HL-60/S4 treated with phorbol 12-myristate 13-acetate at 8.2 ng/mL for 4 days and 3 days (cell line): Measurements from ENCODE around the gene GOT1.

Source experiments
- in situ Hi-C: fragments of 300-500 bp; cut with MboI; formaldehyde crosslinking; loops from 2 replicates; pipeline ENCODE4 v1.15.0; 2022; ENCODE audit warnings: low sequenced_read_pairs

Gene GOT1

DNA sequence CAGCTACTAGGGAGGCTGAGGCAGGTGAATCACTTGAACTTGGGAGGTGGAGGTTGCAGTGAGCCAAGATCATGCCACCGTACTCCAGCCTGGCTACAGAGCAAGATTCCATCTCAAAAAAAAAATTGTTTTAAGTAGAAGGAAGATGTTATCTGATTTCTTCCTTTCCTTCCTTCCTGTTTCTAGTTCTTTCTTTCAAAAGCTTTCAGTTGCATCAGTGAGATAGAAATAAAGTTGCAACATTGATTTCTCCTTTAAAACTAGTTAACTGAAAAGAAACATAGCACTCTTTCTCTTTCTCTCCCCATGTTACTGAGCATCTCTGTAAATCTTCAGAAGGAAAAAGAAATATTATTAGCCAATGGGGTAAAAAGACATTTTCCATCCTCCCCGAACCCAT is 63.8 kb downstream of the GOT1 start:
- in situ Hi-C loops = no loop called here

DNA sequence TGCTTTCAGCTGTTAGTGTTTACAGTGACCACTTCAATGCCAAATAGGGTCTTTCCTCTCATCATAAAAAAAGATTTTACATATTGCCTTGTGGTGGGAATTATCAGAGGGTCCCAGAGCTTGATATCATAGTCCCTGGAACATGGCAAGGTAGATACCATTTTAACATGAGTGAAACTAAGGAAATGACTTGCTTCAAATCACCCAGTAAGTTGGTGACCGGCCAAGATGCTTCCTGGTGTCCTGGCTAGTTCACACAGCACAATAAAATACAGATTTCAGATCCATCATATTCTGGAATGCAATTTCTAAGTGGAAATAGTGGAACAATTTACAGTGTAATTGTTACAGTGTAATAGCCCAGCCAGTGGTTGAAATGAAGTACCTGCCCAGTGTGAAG is 64.7 kb downstream of the GOT1 start:
- in situ Hi-C loops = no loop called here

DNA sequence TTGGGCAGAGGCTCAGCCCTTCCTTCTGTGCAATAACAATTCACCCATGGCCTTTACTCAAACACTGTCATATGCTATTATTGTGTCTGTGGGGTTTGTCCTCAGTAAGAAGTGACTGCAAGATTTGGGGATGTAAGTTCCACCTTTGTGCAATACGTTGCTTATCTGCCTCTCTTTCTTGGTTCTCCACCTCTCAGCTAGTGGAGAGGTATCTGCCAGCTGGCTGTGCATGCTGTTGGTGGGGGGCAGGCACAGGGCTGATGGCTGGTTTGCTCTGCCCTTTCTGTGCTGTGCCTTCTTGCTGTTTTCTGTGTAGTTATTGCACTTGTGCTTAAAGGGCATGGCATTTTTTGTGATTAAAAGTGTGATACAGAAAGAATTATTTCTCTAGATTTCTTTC is 65.1 kb downstream of the GOT1 start:
- in situ Hi-C loops = no loop called here

DNA sequence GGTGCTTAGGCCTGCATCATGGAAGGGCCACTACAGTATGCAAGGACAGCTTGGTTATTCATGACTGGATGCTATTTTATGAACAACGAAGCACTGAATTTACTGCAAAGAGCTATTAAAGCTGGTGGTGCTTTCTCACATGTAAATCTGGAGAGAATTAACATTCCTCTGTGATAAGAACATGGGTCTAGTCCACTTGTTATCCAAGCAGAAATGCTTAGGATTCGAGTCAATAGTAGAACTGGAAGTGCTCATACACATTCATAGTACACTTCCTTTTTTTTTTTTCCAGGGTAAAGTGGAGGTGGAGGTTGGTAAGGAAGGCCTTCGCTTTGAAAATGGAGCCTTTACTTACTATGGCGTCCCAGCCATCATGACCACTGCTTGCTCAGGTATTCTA is 66.3 kb downstream of the GOT1 start:
- in situ Hi-C loops = no loop called here

DNA sequence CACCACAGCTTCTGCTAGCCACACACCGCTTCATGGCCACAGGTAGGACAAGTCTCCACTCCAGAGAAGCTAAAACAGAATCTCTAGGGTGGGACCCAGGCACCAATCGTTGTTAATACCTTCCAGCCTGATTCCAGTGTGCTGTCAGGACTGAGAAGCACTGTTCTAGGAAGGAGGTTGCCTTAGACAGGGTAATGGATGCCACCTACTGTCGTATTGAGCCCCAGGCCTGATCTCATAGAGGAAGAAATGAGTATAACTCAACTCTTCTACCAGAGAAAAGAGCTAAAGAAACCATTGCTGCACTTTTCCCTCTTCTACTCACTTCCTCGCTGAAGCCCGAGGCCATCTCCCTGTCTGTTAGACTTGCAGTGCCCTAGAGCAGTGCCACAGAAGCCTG is 69.5 kb downstream of the GOT1 start:
- in situ Hi-C loops = no loop called here

DNA sequence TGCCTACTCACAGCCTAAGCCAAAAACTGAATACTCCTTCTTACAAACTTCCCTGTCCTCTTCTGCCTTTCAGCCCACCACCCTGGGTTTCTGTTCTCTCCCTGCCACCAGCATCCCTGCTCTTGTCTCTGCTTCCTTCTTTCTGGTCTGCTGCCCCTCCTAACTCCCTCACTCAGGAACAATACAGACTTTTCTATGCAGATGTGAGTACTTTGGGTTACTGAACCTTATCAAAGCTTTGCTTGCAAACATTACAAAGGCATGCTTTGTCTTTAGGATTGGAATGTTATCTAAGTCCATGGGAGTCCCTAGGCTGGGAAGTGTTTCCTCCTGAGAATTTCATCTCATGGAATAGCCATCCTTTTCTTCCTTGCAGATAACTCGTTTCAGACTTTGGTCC is 72.3 kb downstream of the GOT1 start:
- in situ Hi-C loops = no loop called here

DNA sequence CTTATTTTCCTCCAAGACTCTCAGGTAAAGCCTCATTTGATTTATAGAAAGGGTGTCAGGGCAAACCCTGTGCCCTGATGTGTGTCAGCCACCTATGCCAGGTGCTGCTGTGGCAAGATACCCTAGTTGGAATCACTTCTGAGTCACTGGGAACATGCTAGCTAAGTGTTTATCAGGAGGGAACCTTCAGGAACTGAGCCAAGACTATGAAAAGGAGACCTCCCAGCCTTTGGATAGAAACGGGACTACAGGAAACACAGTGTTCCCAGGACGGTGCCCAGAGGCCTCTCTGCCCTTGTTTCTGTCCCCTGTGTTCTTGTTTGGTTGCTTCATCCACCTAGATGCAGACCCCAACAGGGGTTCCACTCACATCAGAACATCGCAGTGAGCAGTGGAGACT is 72.7 kb downstream of the GOT1 start:
- in situ Hi-C loops = no loop called here

DNA sequence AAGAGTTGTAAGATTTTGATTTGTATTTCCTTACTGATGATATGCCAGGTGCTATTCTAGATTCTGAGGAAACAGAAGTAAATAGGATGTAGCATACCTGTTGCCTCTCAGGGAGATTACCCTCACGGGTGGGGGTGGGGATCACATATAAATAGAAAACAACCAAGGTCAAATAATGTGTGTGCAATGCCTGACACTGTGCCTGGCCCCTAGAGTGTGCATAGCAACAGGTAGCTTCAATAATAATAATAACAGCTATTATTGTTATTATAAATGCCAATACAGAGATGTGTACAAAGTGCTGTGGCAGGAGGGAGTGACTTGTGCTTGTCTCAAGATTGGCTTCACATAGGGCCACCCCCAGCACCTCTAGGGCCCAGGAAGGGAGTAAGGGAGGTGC is 77.2 kb downstream of the GOT1 start:
- in situ Hi-C loops = no loop called here

DNA sequence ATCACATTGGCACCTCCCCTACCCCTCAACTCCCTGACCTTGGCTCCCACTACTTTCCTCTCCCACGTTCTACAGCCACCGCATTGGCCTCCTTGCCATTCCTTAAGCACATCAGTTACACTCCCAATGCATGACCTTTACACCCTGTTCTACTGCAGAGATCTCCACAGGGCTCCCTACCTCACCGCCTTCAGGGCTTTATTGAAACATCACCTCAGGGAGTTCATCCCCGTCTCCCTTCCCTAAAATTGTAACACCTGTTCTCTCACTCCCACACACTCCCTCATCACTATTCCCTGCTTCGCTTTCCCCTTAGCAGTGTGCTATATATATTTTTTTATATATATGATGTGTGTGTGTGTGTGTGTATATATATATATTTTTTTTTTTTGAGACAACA is 82.8 kb downstream of the GOT1 start:
- in situ Hi-C loops = no loop called here
